PFSK-1 (cell line): ENCODE measurements around the gene AFDN.

Experiments used
- FOXP2 ChIP-seq: optimal IDR thresholded peaks from 2 replicates; pipeline ENCODE3; 2011; ENCODE audit warnings: borderline replicate concordance, control low read depth, inconsistent platforms; ENCODE audit not compliant: insufficient read depth; ENCODE audit errors: extremely low read length, extremely low read depth
- POLR2AphosphoS5 ChIP-seq: IDR thresholded peaks from 2 replicates; pipeline ENCODE4 v1.6.1; 2012; ENCODE audit warnings: low read depth, mild to moderate bottlenecking, control low read depth, low read length, moderate library complexity
- REST ChIP-seq, 2 experiments: IDR thresholded peaks; 2 replicates each; pipeline versions ENCODE4 v1.6.1 to v1.8.0; 2011 to 2012; ENCODE audit warnings: low read depth in 2 of 2, low read length in 2 of 2, control low read depth in 1 of 2, inconsistent platforms in 1 of 2, mild to moderate bottlenecking in 1 of 2, moderate library complexity in 1 of 2; ENCODE audit not compliant: insufficient read depth in 1 of 2
- TAF1 ChIP-seq: IDR thresholded peaks from 2 replicates; pipeline ENCODE4 v1.6.1; 2012; ENCODE audit warnings: low read length, control low read depth, borderline replicate concordance; ENCODE audit not compliant: insufficient read depth

DNA sequence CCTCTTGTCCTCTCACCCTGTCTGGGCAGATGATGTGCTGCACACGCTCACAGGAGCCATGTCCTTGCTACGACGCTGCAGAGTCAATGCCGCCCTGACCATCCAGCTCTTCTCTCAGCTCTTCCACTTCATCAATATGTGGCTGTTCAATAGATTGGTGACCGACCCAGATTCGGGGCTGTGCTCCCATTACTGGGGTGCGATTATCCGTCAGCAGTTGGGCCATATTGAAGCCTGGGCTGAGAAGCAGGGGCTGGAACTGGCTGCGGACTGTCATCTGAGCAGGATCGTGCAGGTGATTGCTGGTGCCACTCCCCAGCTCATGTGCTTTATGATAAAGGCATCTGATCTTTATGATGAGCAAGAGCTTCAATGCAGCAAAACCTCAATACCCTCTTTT, 88.4 kb downstream of the AFDN start:
- no peak for TF ChIP-seq TAF1
- no peak for TF ChIP-seq POLR2AphosphoS5
- no peak for TF ChIP-seq REST (IDR thresholded peaks at IDR 0.05; ENCODE audit: insufficient read depth in 1 of 2, low read depth in 2 of 2, low read length in 2 of 2)
- TF ChIP-seq FOXP2 = no peak
